H9 (cell line): Measurements from ENCODE around the gene SEMA3C. TPM values are rescaled to one million over a fixed set of nuclear protein-coding genes. Genes with fewer than 3 reads are reported as not detected.

Experiments used
- DNase-seq: peaks from one replicate; pipeline ENCODE4 v3.0.0-alpha.2; 2017
- H2AFZ ChIP-seq: one replicate; pipeline ENCODE4 v1.6.1; 2013; ENCODE audit warnings: mild to moderate bottlenecking, low read length, control low read depth, moderate library complexity
- H2AK5ac ChIP-seq: 2 replicates; pipeline ENCODE4 v1.6.1; 2013; ENCODE audit warnings: low read length, control low read depth, mixed read lengths; ENCODE audit not compliant: insufficient read length
- H2BK120ac ChIP-seq: one replicate; pipeline ENCODE4 v1.6.1; 2013; ENCODE audit warnings: low read depth, mild to moderate bottlenecking, low read length, control low read depth, inconsistent platforms; ENCODE audit not compliant: poor library complexity, severe bottlenecking
- H2BK12ac ChIP-seq: 2 replicates; pipeline ENCODE4 v1.6.1; 2013; ENCODE audit warnings: low read length, control low read depth, mixed read lengths, low read depth; ENCODE audit not compliant: insufficient read length
- H2BK15ac ChIP-seq: 2 replicates; pipeline ENCODE4 v1.6.1; 2013; ENCODE audit warnings: low read depth, low read length, control low read depth
- H2BK20ac ChIP-seq: one replicate; pipeline ENCODE4 v1.6.1; 2013; ENCODE audit warnings: low read depth, mild to moderate bottlenecking, low read length, control low read depth, inconsistent platforms; ENCODE audit not compliant: poor library complexity, severe bottlenecking
- H2BK5ac ChIP-seq: 2 replicates; pipeline ENCODE4 v1.6.1; 2013; ENCODE audit warnings: low read length, control low read depth, mixed read lengths; ENCODE audit not compliant: insufficient read length
- H3K14ac ChIP-seq: 2 replicates; pipeline ENCODE4 v1.6.1; 2013; ENCODE audit warnings: low read length, control low read depth; ENCODE audit not compliant: insufficient read depth
- H3K18ac ChIP-seq: 2 replicates; pipeline ENCODE4 v1.6.1; 2013; ENCODE audit warnings: low read depth, mild to moderate bottlenecking, mixed read lengths, low read length, control low read depth; ENCODE audit not compliant: insufficient read length
- H3K23ac ChIP-seq: 2 replicates; pipeline ENCODE4 v1.6.1; 2013; ENCODE audit warnings: low read length, control low read depth, mixed read lengths, low read depth; ENCODE audit not compliant: insufficient read length
- H3K23me2 ChIP-seq: 2 replicates; pipeline ENCODE4 v1.6.1; 2013; ENCODE audit warnings: low read depth, mild to moderate bottlenecking, mixed read lengths, low read length, control low read depth; ENCODE audit not compliant: insufficient read length, poor library complexity, severe bottlenecking
- H3K27ac ChIP-seq: 2 replicates; pipeline ENCODE4 v1.5.1; 2013; ENCODE audit warnings: low read length, control low read depth, mixed read lengths, low read depth; ENCODE audit not compliant: insufficient read length
- H3K27me3 ChIP-seq: 2 replicates; pipeline ENCODE4 v1.6.1; 2013; ENCODE audit warnings: low read length, control low read depth, inconsistent platforms; ENCODE audit not compliant: insufficient read depth
- H3K4ac ChIP-seq: 2 replicates; pipeline ENCODE4 v1.6.1; 2013; ENCODE audit warnings: low read depth, mild to moderate bottlenecking, control low read depth, inconsistent platforms, low read length, moderate library complexity
- H3K4me1 ChIP-seq: 2 replicates; pipeline ENCODE4 v1.6.1; 2013; ENCODE audit warnings: low read length, control low read depth, inconsistent platforms; ENCODE audit not compliant: insufficient read depth
- H3K4me2 ChIP-seq: 2 replicates; pipeline ENCODE4 v1.6.1; 2013; ENCODE audit warnings: low read length, control low read depth, mixed read lengths; ENCODE audit not compliant: insufficient read length, insufficient read depth
- H3K56ac ChIP-seq: 2 replicates; pipeline ENCODE4 v1.6.1; 2013; ENCODE audit warnings: low read depth, mild to moderate bottlenecking, mixed read lengths, low read length, control low read depth; ENCODE audit not compliant: insufficient read length
- H3K79me1 ChIP-seq: 2 replicates; pipeline ENCODE4 v1.6.1; 2013; ENCODE audit warnings: low read depth, mild to moderate bottlenecking, moderate library complexity, low read length, control low read depth, inconsistent platforms; ENCODE audit not compliant: insufficient read depth, poor library complexity, severe bottlenecking
- H3K79me2 ChIP-seq: 2 replicates; pipeline ENCODE4 v1.6.1; 2013; ENCODE audit warnings: low read length, control low read depth, inconsistent platforms; ENCODE audit not compliant: insufficient read depth
- H3K9ac ChIP-seq: 2 replicates; pipeline ENCODE4 v1.6.1; 2013; ENCODE audit warnings: low read length, control low read depth, mixed read lengths; ENCODE audit not compliant: insufficient read length; ENCODE audit errors: extremely low read depth
- H3K9me3 ChIP-seq: one replicate; pipeline ENCODE4 v1.6.1; 2013; ENCODE audit warnings: low read depth, low read length, inconsistent platforms; ENCODE audit not compliant: control insufficient read depth
- H3T11ph ChIP-seq: one replicate; pipeline ENCODE4 v1.6.1; 2013; ENCODE audit warnings: mild to moderate bottlenecking, low read length, control low read depth, inconsistent platforms
- H4K20me1 ChIP-seq: one replicate; pipeline ENCODE4 v1.6.1; 2013; ENCODE audit not compliant: control insufficient read depth, insufficient read length, insufficient read depth
- H4K5ac ChIP-seq: 2 replicates; pipeline ENCODE4 v1.6.1; 2013; ENCODE audit warnings: low read depth, mild to moderate bottlenecking, mixed read lengths, low read length, control low read depth; ENCODE audit not compliant: insufficient read length
- H4K8ac ChIP-seq: replicated peaks from 2 replicates; pipeline ENCODE4 v1.6.1; 2013; ENCODE audit warnings: low read length, control low read depth, mixed read lengths, low read depth; ENCODE audit not compliant: insufficient read length
- H4K91ac ChIP-seq: 2 replicates; pipeline ENCODE4 v1.6.1; 2013; ENCODE audit warnings: low read depth, mild to moderate bottlenecking, moderate library complexity, mixed read lengths, low read length, control low read depth; ENCODE audit not compliant: insufficient read length
- H3K27ac Mint-ChIP-seq, 3 experiments: 2 replicates in 2 of 3; 3 replicates in 1 of 3; pipeline ENCODE4 v1.8.0; 2020 to 2021; ENCODE audit warnings: mixed read lengths in 3 of 3, mild to moderate bottlenecking in 1 of 3, moderate library complexity in 1 of 3
- H3K27me3 Mint-ChIP-seq: 2 replicates; pipeline ENCODE4 v1.8.0; 2021; ENCODE audit warnings: low read depth, mild to moderate bottlenecking, moderate library complexity, mixed read lengths
- H3K36me3 Mint-ChIP-seq, 3 experiments: 2 replicates in 2 of 3; 3 replicates in 1 of 3; pipeline ENCODE4 v1.8.0; 2020 to 2021; ENCODE audit warnings: low read depth in 3 of 3, mixed read lengths in 3 of 3; ENCODE audit not compliant: insufficient read depth in 1 of 3
- H3K4me1 Mint-ChIP-seq, 2 experiments: 2 replicates each; pipeline ENCODE4 v1.8.0; 2020; ENCODE audit warnings: mixed read lengths in 2 of 2
- H3K4me3 Mint-ChIP-seq, 2 experiments: 2 replicates in 1 of 2; 3 replicates in 1 of 2; pipeline ENCODE4 v1.8.0; 2020 to 2021; ENCODE audit warnings: mild to moderate bottlenecking in 2 of 2, mixed read lengths in 2 of 2, moderate library complexity in 1 of 2
- H3K9me3 Mint-ChIP-seq, 2 experiments: 2 replicates in 1 of 2; 3 replicates in 1 of 2; pipeline ENCODE4 v1.8.0; 2020; ENCODE audit warnings: mild to moderate bottlenecking in 2 of 2, mixed read lengths in 2 of 2, moderate library complexity in 1 of 2
- WGBS: extraction: QIAGEN DNeasy Blood & Tissue Kit; methylation state at CpG from one replicate; pipeline ENCODE4 v1.1.7; 2013; ENCODE audit warnings: missing lambda C conversion rate, low lambda C conversion rate, mixed read lengths; ENCODE audit not compliant: insufficient read length; ENCODE audit errors: extremely low coverage; 5-methylcytosine and 5-hydroxymethylcytosine counted together
- total RNA-seq: library from RNA; stranded (reverse); gene quantifications from 2 replicates; pipeline ENCODE4 v1.2.1, GENCODE V29; 2021
- TF ChIP-seq, protein P1 (sequence below): fragments of 200-600 bp; sonication (generic); conservative IDR thresholded peaks from 3 replicates; pipeline ENCODE4 v1.8.0; 2021; ENCODE audit warnings: antibody characterized with exemption, mild to moderate bottlenecking

SEMA3C gene
- total RNA-seq, 1 experiment from 2014 or later: 1.6 TPM

DNA sequence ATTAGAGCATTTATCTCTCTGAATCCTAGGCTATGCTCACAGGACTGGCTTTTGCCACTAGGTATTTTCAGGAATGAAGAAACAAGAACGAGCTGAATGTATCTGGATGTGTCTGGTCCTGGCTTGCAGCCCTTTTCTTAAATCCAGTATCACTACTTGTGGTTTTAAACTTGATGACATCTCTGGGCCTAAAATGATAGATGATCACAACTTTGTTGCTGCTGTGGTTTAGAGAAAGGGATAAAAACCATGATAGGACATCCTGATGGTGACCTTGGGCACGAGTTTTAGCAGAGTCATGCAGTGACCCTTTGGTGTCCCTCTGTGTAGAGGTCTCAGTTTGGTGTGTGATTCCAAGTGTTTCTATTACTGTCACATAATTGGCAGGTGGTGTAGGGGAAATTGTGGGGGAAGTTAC lies 31.7 kb upstream of the SEMA3C start:
- H3K9me3 ChIP-seq: no peaks in the 10 kb centered on the region
- H2BK20ac ChIP-seq: no peak overlapping the region
- no peak overlapping the region for H3K23ac ChIP-seq
- no peaks in the 10 kb centered on the region for H3K79me2 ChIP-seq
- TF ChIP-seq, protein P1, sequence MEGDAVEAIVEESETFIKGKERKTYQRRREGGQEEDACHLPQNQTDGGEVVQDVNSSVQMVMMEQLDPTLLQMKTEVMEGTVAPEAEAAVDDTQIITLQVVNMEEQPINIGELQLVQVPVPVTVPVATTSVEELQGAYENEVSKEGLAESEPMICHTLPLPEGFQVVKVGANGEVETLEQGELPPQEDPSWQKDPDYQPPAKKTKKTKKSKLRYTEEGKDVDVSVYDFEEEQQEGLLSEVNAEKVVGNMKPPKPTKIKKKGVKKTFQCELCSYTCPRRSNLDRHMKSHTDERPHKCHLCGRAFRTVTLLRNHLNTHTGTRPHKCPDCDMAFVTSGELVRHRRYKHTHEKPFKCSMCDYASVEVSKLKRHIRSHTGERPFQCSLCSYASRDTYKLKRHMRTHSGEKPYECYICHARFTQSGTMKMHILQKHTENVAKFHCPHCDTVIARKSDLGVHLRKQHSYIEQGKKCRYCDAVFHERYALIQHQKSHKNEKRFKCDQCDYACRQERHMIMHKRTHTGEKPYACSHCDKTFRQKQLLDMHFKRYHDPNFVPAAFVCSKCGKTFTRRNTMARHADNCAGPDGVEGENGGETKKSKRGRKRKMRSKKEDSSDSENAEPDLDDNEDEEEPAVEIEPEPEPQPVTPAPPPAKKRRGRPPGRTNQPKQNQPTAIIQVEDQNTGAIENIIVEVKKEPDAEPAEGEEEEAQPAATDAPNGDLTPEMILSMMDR: no peak
- no peak overlapping the region for H2AK5ac ChIP-seq
- H3K9me3 Mint-ChIP-seq: no peaks in the 10 kb centered on the region; a peak in 1 of 5 replicates
- no peak overlapping the region for H3K4me3 Mint-ChIP-seq
- H4K8ac ChIP-seq: no peak overlapping the region
- no peaks in the 10 kb centered on the region for H3K4me1 ChIP-seq
- no peak overlapping the region for H3K4me2 ChIP-seq
- no peak overlapping the region for H2BK5ac ChIP-seq
- WGBS: no CpG with 5 or more reads among the region's 2 CpGs
- H3K79me1 ChIP-seq: no peaks in the 10 kb centered on the region
- H2AFZ ChIP-seq: no peak overlapping the region
- no peaks in the 10 kb centered on the region for H3K27me3 ChIP-seq
- no peaks in the 10 kb centered on the region for H3K23me2 ChIP-seq
- no peaks in the 10 kb centered on the region for H3K27me3 Mint-ChIP-seq
- no peak overlapping the region for H4K5ac ChIP-seq
- H2BK120ac ChIP-seq: no peak overlapping the region
- H3K4me1 Mint-ChIP-seq: no peaks in the 10 kb centered on the region
- H2BK15ac ChIP-seq: no peak overlapping the region
- H3K14ac ChIP-seq: no peak overlapping the region
- H3K36me3 Mint-ChIP-seq: no peaks in the 10 kb centered on the region; a peak in 1 of 7 replicates
- H3K18ac ChIP-seq: no peak overlapping the region
- H3K27ac Mint-ChIP-seq: no peak overlapping the region
- H3K27ac ChIP-seq: no peak overlapping the region
- no peak overlapping the region for H3T11ph ChIP-seq
- H4K91ac ChIP-seq: no peak overlapping the region
- H4K20me1 ChIP-seq: no peaks in the 10 kb centered on the region
- no peak overlapping the region for H3K56ac ChIP-seq
- DNase-seq: no peak
- no peak overlapping the region for H2BK12ac ChIP-seq
- no peak overlapping the region for H3K9ac ChIP-seq
- H3K4ac ChIP-seq: no peak overlapping the region
